GM21529 (cell line): ENCODE results near the gene PLEKHG4B.
"Not testable (repeated sequence)": the region's sequence is repeated elsewhere in the genome, so short reads cannot be mapped to it uniquely, and the experiment has no call there.

Source experiments
- ATAC-seq: cut with Tn5 transposase; IDR thresholded peaks from one replicate; pipeline ENCODE4 v1.9.1; 2021; ENCODE audit not compliant: unreplicated experiment

PLEKHG4B gene

GRCh38 chr5:186091-187041 is 94.4 kb downstream of the PLEKHG4B start:
- no peak for ATAC-seq

- no peak for ATAC-seq
Observed at GRCh38 chr5:187042-187431, 95.1 kb downstream of the PLEKHG4B start.

- ATAC-seq = no peak
Observed at GRCh38 chr5:187617-188451, 95.9 kb downstream of the PLEKHG4B start.

- peak; percentile 78 for ATAC-seq
Observed at GRCh38 chr5:188488-189481, 96.8 kb downstream of the PLEKHG4B start.

GRCh38 chr5:189486-189885 is 97.5 kb downstream of the PLEKHG4B start:
- ATAC-seq = no peak

- no peak for ATAC-seq
Observed at GRCh38 chr5:189976-190365, 98.0 kb downstream of the PLEKHG4B start.

- ATAC-seq = peak; percentile 32
Observed at GRCh38 chr5:190366-191035, 98.5 kb downstream of the PLEKHG4B start.

- peak; percentile 41 for ATAC-seq
Observed at GRCh38 chr5:191036-191948, 99.3 kb downstream of the PLEKHG4B start, which contains the start of gene LRRC14B. Gene LRRC14B, plus strand, starts transcription at chr5:191495. Its CDS starts 44 bp downstream, at chr5:191539.

GRCh38 chr5:191949-192690 is 100.2 kb downstream of the PLEKHG4B start:
- no peak for ATAC-seq

GRCh38 chr5:192691-192969 is 100.7 kb downstream of the PLEKHG4B start:
- ATAC-seq = no peak

GRCh38 chr5:192970-193831 is 101.2 kb downstream of the PLEKHG4B start:
- no peak for ATAC-seq

GRCh38 chr5:194102-194501 is 102.1 kb downstream of the PLEKHG4B start:
- no peak for ATAC-seq

- ATAC-seq = no peak
Observed at GRCh38 chr5:194603-195209, 102.7 kb downstream of the PLEKHG4B start.

- ATAC-seq = no peak
Observed at GRCh38 chr5:195401-196160, 103.6 kb downstream of the PLEKHG4B start.

GRCh38 chr5:196350-196749 is 104.4 kb downstream of the PLEKHG4B start:
- no peak for ATAC-seq

GRCh38 chr5:197031-197430 is 105.1 kb downstream of the PLEKHG4B start:
- ATAC-seq = not testable (repeated sequence)
